Lower leg skin (tissue), 3 donors: Measurements from ENCODE around the gene CCDC40.

Source experiments
- POLR2A ChIP-seq, 2 donors: fragments of 450-650 bp; IDR thresholded peaks; one replicate each; pipeline ENCODE4 v1.6.1; 2016 to 2017; ENCODE audit warnings: antibody characterized with exemption in 2 of 2, mild to moderate bottlenecking in 1 of 2, moderate library complexity in 1 of 2
- TF ChIP-seq, protein P1 (sequence below), 3 donors: fragments of 450-650 bp; IDR thresholded peaks; one replicate each; pipeline ENCODE4 v1.5.1; 2016; ENCODE audit warnings: antibody characterized with exemption in 3 of 3, mild to moderate bottlenecking in 3 of 3, moderate library complexity in 2 of 3

DNA sequence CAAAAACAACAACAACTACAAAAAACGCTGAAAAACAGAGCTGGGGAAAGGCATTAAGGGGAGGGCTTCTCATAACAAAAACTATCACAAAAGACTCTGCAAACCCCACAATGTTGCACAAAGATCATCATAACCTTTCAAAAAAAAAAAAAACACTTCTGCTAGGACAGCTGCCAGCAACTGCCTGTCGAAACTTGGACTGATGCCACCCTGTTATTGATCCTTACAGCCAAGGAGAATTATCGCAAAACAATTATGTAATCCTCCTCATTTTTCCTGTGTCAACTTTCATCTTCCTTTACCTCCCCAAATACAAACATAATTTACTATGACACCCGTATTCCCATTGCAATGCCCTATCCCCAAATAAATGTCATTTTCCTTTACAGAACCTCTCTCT, 9.3 kb downstream of the CCDC40 start:
- TF ChIP-seq, protein P1, sequence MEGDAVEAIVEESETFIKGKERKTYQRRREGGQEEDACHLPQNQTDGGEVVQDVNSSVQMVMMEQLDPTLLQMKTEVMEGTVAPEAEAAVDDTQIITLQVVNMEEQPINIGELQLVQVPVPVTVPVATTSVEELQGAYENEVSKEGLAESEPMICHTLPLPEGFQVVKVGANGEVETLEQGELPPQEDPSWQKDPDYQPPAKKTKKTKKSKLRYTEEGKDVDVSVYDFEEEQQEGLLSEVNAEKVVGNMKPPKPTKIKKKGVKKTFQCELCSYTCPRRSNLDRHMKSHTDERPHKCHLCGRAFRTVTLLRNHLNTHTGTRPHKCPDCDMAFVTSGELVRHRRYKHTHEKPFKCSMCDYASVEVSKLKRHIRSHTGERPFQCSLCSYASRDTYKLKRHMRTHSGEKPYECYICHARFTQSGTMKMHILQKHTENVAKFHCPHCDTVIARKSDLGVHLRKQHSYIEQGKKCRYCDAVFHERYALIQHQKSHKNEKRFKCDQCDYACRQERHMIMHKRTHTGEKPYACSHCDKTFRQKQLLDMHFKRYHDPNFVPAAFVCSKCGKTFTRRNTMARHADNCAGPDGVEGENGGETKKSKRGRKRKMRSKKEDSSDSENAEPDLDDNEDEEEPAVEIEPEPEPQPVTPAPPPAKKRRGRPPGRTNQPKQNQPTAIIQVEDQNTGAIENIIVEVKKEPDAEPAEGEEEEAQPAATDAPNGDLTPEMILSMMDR (IDR thresholded peaks at IDR 0.05): no peak
- no peak for TF ChIP-seq POLR2A (IDR thresholded peaks at IDR 0.05)
